GM18868 (cell line): ENCODE data around the gene CPLX1.

Source experiments
- ATAC-seq: cut with Tn5 transposase; IDR thresholded peaks from one replicate; pipeline ENCODE4 v1.9.1; 2021; ENCODE audit warnings: mild to moderate bottlenecking, moderate library complexity; ENCODE audit not compliant: unreplicated experiment

The CPLX1 gene

GRCh38 chr4:825971-826330 is at the start of gene CPLX1:
Gene CPLX1 (minus strand): TSS chr4:826129. CDS start chr4:824522, 1,607 bp downstream.
- no peak for ATAC-seq

- ATAC-seq = no peak
These were observed 49.3 kb upstream of the CPLX1 start for GRCh38 chr4:874971-875817.

- no peak for ATAC-seq
These were observed 48.1 kb upstream of the CPLX1 start for GRCh38 chr4:874056-874455.

GRCh38 chr4:872241-872981 is 46.5 kb upstream of the CPLX1 start:
- no peak for ATAC-seq

- ATAC-seq = no peak
These were observed 45.6 kb upstream of the CPLX1 start for GRCh38 chr4:871484-871883.

GRCh38 chr4:870951-871350 is 45.0 kb upstream of the CPLX1 start:
- no peak for ATAC-seq

GRCh38 chr4:869776-870175 is 43.8 kb upstream of the CPLX1 start:
- ATAC-seq = no peak

GRCh38 chr4:868421-868820 is 42.5 kb upstream of the CPLX1 start:
- no peak for ATAC-seq

GRCh38 chr4:867526-868250 is 41.8 kb upstream of the CPLX1 start:
- ATAC-seq = no peak

- no peak for ATAC-seq
These were observed 40.9 kb upstream of the CPLX1 start for GRCh38 chr4:866761-867390.

GRCh38 chr4:866068-866760 is 40.3 kb upstream of the CPLX1 start:
- no peak for ATAC-seq

GRCh38 chr4:865572-865971 is 39.6 kb upstream of the CPLX1 start:
- ATAC-seq = no peak

GRCh38 chr4:865121-865465 is 39.2 kb upstream of the CPLX1 start:
- ATAC-seq = no peak

GRCh38 chr4:864456-865120 is 38.7 kb upstream of the CPLX1 start:
- ATAC-seq = no peak

GRCh38 chr4:860561-860960 is 34.6 kb upstream of the CPLX1 start:
- no peak for ATAC-seq

GRCh38 chr4:859496-859895 is 33.6 kb upstream of the CPLX1 start:
- no peak for ATAC-seq

- no peak for ATAC-seq
These were observed 33.0 kb upstream of the CPLX1 start for GRCh38 chr4:858831-859451.

GRCh38 chr4:858041-858481 is 32.1 kb upstream of the CPLX1 start:
- ATAC-seq = no peak

- ATAC-seq = no peak
These were observed 31.5 kb upstream of the CPLX1 start for GRCh38 chr4:857461-857860.
